SK-N-SH treated with all-trans-retinoic acid at 6 μM for 48 hours (cell line): ENCODE data around the gene NUMBL.

Experiments used
- ATAC-seq: fragments of 200-7000 bp; cut with Tn5 transposase; 3 replicates; pipeline ENCODE4 v1.9.1; 2020; ENCODE audit warnings: mild to moderate bottlenecking, moderate library complexity
- BACH2 ChIP-seq: fragments of 250-450 bp; sonication (Bioruptor Pico); IDR thresholded peaks from 2 replicates; pipeline ENCODE4 v1.9.0; 2021; ENCODE audit warnings: mild to moderate bottlenecking, borderline replicate concordance
- CREB5 ChIP-seq: fragments of 250-450 bp; sonication (Bioruptor Pico); IDR thresholded peaks from 2 replicates; pipeline ENCODE4 v1.5.1; 2020; ENCODE audit warnings: low read depth, mild to moderate bottlenecking, moderate library complexity
- CSDC2 ChIP-seq: fragments of 250-450 bp; sonication (Bioruptor Pico); IDR thresholded peaks from 2 replicates; pipeline ENCODE4 v1.5.0; 2020; ENCODE audit warnings: mild to moderate bottlenecking, moderate library complexity
- GLIS3 ChIP-seq: fragments of 250-450 bp; sonication (Bioruptor Pico); IDR thresholded peaks from 2 replicates; pipeline ENCODE4 v1.5.0; 2020; ENCODE audit warnings: mild to moderate bottlenecking, moderate library complexity
- OSR1 ChIP-seq: fragments of 250-450 bp; sonication (Bioruptor Pico); IDR thresholded peaks from 2 replicates; pipeline ENCODE4 v1.8.0; 2022; ENCODE audit warnings: moderate library complexity, mild to moderate bottlenecking, inconsistent platforms
- PATZ1 ChIP-seq: fragments of 250-450 bp; sonication (Bioruptor Pico); IDR thresholded peaks from 2 replicates; pipeline ENCODE4 v1.8.0; 2020; ENCODE audit warnings: mild to moderate bottlenecking, moderate library complexity, borderline replicate concordance
- POU6F1 ChIP-seq: fragments of 250-450 bp; sonication (Bioruptor Pico); IDR thresholded peaks from 2 replicates; pipeline ENCODE4 v1.8.0; 2021; ENCODE audit warnings: low read depth, mild to moderate bottlenecking, moderate library complexity, borderline replicate concordance
- PPARA ChIP-seq: fragments of 250-450 bp; sonication (Bioruptor Pico); IDR thresholded peaks from 2 replicates; pipeline ENCODE4 v1.5.0; 2020; ENCODE audit warnings: mild to moderate bottlenecking, borderline replicate concordance
- RARB ChIP-seq: fragments of 250-450 bp; sonication (Bioruptor Pico); IDR thresholded peaks from 2 replicates; pipeline ENCODE4 v1.8.0; 2021; ENCODE audit warnings: mild to moderate bottlenecking, moderate library complexity
- SNAI2 ChIP-seq: fragments of 250-450 bp; sonication (Bioruptor Pico); IDR thresholded peaks from 2 replicates; pipeline ENCODE4 v1.5.0; 2020; ENCODE audit warnings: mild to moderate bottlenecking, moderate library complexity
- TCF4 ChIP-seq: fragments of 250-450 bp; sonication (Bioruptor Pico); IDR thresholded peaks from 2 replicates; pipeline ENCODE4 v1.8.0; 2021; ENCODE audit warnings: mild to moderate bottlenecking, moderate library complexity, borderline replicate concordance
- TOX ChIP-seq: fragments of 250-450 bp; sonication (Bioruptor Pico); IDR thresholded peaks from 2 replicates; pipeline ENCODE4 v1.8.0; 2021; ENCODE audit warnings: mild to moderate bottlenecking, moderate library complexity, borderline replicate concordance
- TSHZ2 ChIP-seq: fragments of 250-450 bp; sonication (Bioruptor Pico); IDR thresholded peaks from 2 replicates; pipeline ENCODE4 v1.5.0; 2020; ENCODE audit warnings: mild to moderate bottlenecking, moderate library complexity
- ZC3H10 ChIP-seq: fragments of 250-450 bp; sonication (Bioruptor Pico); IDR thresholded peaks from 2 replicates; pipeline ENCODE4 v1.5.1; 2021; ENCODE audit warnings: mild to moderate bottlenecking, moderate library complexity
- ZFP3 ChIP-seq: fragments of 250-450 bp; sonication (Bioruptor Pico); IDR thresholded peaks from 2 replicates; pipeline ENCODE4 v1.5.0; 2020; ENCODE audit warnings: mild to moderate bottlenecking, moderate library complexity
- ZFP30 ChIP-seq: fragments of 450-650 bp; formaldehyde crosslinking; IDR thresholded peaks from 2 replicates; pipeline ENCODE4 v1.5.0; 2022; ENCODE audit warnings: mild to moderate bottlenecking, moderate library complexity
- ZNF565 ChIP-seq: fragments of 450-650 bp; formaldehyde crosslinking; conservative IDR thresholded peaks from 2 replicates; pipeline ENCODE4 v1.5.0; 2020; ENCODE audit warnings: low read depth, mild to moderate bottlenecking, moderate library complexity
- ZNF70 ChIP-seq: fragments of 450-650 bp; formaldehyde crosslinking; IDR thresholded peaks from 2 replicates; pipeline ENCODE4 v1.5.0; 2020; ENCODE audit warnings: mild to moderate bottlenecking, moderate library complexity
- ZNF8 ChIP-seq: fragments of 450-650 bp; formaldehyde crosslinking; IDR thresholded peaks from 2 replicates; pipeline ENCODE4 v1.5.0; 2020; ENCODE audit warnings: mild to moderate bottlenecking, moderate library complexity
- TF ChIP-seq, protein P1 (sequence below): fragments of 250-450 bp; sonication (Bioruptor Pico); IDR thresholded peaks from 2 replicates; pipeline ENCODE4 v1.5.1; 2021; ENCODE audit warnings: mild to moderate bottlenecking, moderate library complexity

The NUMBL gene

GRCh38 chr19:40690050-40690692 lies at the start of gene NUMBL:
Gene NUMBL (minus strand): TSS chr19:40690651. CDS start chr19:40690483, 168 bp downstream.
- TF ChIP-seq, protein P1, sequence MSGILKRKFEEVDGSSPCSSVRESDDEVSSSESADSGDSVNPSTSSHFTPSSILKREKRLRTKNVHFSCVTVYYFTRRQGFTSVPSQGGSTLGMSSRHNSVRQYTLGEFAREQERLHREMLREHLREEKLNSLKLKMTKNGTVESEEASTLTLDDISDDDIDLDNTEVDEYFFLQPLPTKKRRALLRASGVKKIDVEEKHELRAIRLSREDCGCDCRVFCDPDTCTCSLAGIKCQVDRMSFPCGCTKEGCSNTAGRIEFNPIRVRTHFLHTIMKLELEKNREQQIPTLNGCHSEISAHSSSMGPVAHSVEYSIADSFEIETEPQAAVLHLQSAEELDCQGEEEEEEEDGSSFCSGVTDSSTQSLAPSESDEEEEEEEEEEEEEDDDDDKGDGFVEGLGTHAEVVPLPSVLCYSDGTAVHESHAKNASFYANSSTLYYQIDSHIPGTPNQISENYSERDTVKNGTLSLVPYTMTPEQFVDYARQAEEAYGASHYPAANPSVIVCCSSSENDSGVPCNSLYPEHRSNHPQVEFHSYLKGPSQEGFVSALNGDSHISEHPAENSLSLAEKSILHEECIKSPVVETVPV (CRISPR knock-in tag): no peak
- TF ChIP-seq, all 23 proteins: peak for 0
- ATAC-seq: peak; percentile 60

GRCh38 chr19:40739030-40739839 lies 48.8 kb upstream of the NUMBL start:
- no peak for TF ChIP-seq CREB5
- TF ChIP-seq TSHZ2: no peak
- TF ChIP-seq SNAI2 (CRISPR knock-in tag): no peak
- TF ChIP-seq BACH2 (CRISPR knock-in tag): no peak
- no peak for TF ChIP-seq ZFP30
- no peak; the same call in 2 of the 3 replicates for ATAC-seq

DNA sequence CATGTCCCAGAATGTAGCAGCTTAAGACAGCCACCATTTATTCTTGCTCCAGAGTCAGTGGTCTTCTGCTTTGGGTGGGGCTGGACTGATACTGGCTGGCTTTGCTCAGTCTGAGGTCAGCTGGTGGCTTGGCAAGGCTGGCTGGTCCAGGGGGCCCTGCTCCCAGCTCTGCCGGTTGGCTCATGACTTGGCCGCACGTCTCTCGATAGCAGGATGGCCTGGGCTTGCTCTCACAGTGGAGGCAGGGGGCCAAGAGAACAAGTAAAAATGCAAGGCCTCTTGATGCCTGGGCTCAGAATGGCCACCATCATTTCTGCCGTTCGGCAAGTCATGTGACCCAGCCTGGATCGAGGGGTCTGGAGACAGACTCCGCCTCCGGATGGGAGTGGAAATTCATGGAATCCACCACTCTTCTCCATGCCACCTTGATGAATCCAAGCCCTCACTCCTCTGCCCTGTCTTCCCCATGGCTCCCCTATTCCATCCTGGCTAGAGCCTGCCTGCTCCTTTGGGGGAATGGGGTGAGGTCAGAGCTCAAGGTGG lies 46.7 kb upstream of the NUMBL start:
- TF ChIP-seq BACH2 (CRISPR knock-in tag) (no peak), POU6F1 (CRISPR knock-in tag) (no peak), RARB (CRISPR knock-in tag) (no peak), CREB5 (no peak), ZFP3 (CRISPR knock-in tag) (no peak), OSR1 (CRISPR knock-in tag) (no peak), ZFP30 (no peak), ZNF8 (no peak), ZNF70 (CRISPR knock-in tag) (no peak), TCF4 (CRISPR knock-in tag) (no peak), TOX (CRISPR knock-in tag) (no peak), ZC3H10 (CRISPR knock-in tag) (no peak), SNAI2 (CRISPR knock-in tag) (no peak), CSDC2 (no peak), ZNF565 (CRISPR knock-in tag) (no peak), TSHZ2 (no peak), GLIS3 (no peak), PPARA (CRISPR knock-in tag) (no peak), PATZ1 (CRISPR knock-in tag) (no peak)
- TF ChIP-seq, protein P1 (CRISPR knock-in tag): no peak
- ATAC-seq: no peak
